ENCODE results near the gene ARFGAP3. TPM values are rescaled to one million over a fixed set of nuclear protein-coding genes. Genes with fewer than 3 reads are reported as not detected.

The ARFGAP3 gene
- total RNA-seq, 1 experiment from 2014 or later, result 16.9 TPM

GRCh38 chr22:42770941-42771647, 86.0 kb downstream of the ARFGAP3 start (continued):
- TF ChIP-seq, protein P1, sequence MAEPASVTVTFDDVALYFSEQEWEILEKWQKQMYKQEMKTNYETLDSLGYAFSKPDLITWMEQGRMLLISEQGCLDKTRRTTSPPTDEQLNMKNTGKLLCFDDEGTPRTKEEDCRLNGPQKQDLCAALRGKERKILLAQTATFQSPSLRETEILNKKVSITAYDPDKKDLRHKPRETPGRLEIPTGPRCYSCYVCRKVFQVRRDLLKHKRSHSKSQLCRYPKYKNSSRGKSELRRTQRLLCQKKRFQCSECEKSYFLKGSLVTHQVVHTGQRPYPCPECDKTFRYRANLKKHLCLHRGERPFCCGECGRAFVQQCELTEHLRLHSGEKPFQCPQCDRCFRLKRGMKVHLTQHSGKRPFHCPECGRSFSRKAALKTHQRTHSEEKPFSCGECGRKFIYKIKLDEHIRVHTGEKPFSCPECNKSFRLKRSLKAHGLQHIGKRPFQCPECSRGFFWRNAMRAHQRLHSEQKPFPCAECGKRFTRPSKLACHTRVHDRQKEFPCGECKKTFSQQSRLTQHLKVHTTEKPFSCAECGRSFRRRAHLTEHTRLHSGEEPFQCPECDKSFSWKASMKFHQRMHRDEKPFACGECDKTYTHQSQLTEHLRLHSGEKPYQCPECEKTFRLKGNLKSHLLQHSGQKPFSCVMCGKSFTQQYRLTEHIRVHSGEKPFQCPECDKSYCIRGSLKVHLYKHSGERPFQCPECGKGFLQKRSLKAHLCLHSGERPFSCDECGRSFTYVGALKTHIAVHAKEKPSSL (CRISPR knock-in tag; conservative IDR thresholded peaks at IDR 0.05), result no peak
- no peak for TF ChIP-seq SMAD4 (CRISPR knock-in tag; IDR thresholded peaks at IDR 0.05)

DNA sequence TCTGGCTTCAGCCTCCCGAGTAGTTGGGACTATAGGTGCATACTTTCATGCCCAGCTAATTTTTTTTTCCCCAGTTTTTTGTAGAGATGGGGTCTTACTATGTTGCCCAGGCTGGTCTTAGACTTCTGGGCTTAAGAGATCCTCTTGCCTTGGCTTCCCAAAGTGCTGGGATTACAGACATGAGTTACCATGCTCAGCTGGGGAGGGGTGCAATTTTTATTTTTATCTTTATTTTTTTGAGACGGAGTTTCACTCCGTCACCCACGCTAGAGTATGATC, 86.7 kb downstream of the ARFGAP3 start:
- DNase-seq (ENCODE audit: low spot score) (no peak), ATAC-seq (no peak)
- H3K4me3 Mint-ChIP-seq, result no peak overlapping the region
- peaks cover 11% of the 10 kb centered on the region for H3K4me1 Mint-ChIP-seq
- ChIA-PET POLR2A (no interaction called here), CTCF (interaction anchor here (1.2 kb wide), 1 partner anchor 49 kb away, joined by 3 read pairs; no protein-coding TSS in a partner anchor)
- no peaks in the 10 kb centered on the region for H3K9me3 Mint-ChIP-seq
- H3K27me3 Mint-ChIP-seq (ENCODE audit: low read depth), result no peaks in the 10 kb centered on the region
- H3K27ac Mint-ChIP-seq, result no peak overlapping the region
- H3K36me3 Mint-ChIP-seq, result no peaks in the 10 kb centered on the region
- no peak for TF ChIP-seq JUN (CRISPR knock-in tag; IDR thresholded peaks at IDR 0.05)
- TF ChIP-seq, protein P2, sequence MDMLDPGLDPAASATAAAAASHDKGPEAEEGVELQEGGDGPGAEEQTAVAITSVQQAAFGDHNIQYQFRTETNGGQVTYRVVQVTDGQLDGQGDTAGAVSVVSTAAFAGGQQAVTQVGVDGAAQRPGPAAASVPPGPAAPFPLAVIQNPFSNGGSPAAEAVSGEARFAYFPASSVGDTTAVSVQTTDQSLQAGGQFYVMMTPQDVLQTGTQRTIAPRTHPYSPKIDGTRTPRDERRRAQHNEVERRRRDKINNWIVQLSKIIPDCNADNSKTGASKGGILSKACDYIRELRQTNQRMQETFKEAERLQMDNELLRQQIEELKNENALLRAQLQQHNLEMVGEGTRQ (CRISPR knock-in tag; IDR thresholded peaks at IDR 0.05), result no peak
- no peak for TF ChIP-seq ZNF671 (CRISPR knock-in tag; IDR thresholded peaks at IDR 0.05)
- TF ChIP-seq MXD4 (CRISPR knock-in tag; IDR thresholded peaks at IDR 0.05; ENCODE audit: borderline replicate concordance), result no peak
- no peak for TF ChIP-seq EMX1 (CRISPR knock-in tag; IDR thresholded peaks at IDR 0.05)
- TF ChIP-seq ZNF121 (CRISPR knock-in tag; IDR thresholded peaks at IDR 0.05), result no peak
- TF ChIP-seq PREB (CRISPR knock-in tag; IDR thresholded peaks at IDR 0.05; ENCODE audit: borderline replicate concordance), result no peak
- no peak for TF ChIP-seq RORB (CRISPR knock-in tag; IDR thresholded peaks at IDR 0.05)
- TF ChIP-seq, protein P3, sequence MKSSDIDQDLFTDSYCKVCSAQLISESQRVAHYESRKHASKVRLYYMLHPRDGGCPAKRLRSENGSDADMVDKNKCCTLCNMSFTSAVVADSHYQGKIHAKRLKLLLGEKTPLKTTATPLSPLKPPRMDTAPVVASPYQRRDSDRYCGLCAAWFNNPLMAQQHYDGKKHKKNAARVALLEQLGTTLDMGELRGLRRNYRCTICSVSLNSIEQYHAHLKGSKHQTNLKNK (CRISPR knock-in tag; IDR thresholded peaks at IDR 0.05), result no peak
- TF ChIP-seq, protein P4, sequence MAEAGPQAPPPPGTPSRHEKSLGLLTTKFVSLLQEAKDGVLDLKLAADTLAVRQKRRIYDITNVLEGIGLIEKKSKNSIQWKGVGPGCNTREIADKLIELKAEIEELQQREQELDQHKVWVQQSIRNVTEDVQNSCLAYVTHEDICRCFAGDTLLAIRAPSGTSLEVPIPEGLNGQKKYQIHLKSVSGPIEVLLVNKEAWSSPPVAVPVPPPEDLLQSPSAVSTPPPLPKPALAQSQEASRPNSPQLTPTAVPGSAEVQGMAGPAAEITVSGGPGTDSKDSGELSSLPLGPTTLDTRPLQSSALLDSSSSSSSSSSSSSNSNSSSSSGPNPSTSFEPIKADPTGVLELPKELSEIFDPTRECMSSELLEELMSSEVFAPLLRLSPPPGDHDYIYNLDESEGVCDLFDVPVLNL (CRISPR knock-in tag; IDR thresholded peaks at IDR 0.05; ENCODE audit: borderline replicate concordance, low read depth), result no peak
- no peak for TF ChIP-seq FOXK1 (CRISPR knock-in tag; IDR thresholded peaks at IDR 0.05)
- TF ChIP-seq ZNF232 (CRISPR knock-in tag; IDR thresholded peaks at IDR 0.05), result no peak
- no peak for TF ChIP-seq ZNF423 (CRISPR knock-in tag; IDR thresholded peaks at IDR 0.05)
- TF ChIP-seq KAT7 (CRISPR knock-in tag; IDR thresholded peaks at IDR 0.05; ENCODE audit: borderline replicate concordance), result no peak
- no peak for TF ChIP-seq JAZF1 (CRISPR knock-in tag; IDR thresholded peaks at IDR 0.05)
- TF ChIP-seq, protein P5, sequence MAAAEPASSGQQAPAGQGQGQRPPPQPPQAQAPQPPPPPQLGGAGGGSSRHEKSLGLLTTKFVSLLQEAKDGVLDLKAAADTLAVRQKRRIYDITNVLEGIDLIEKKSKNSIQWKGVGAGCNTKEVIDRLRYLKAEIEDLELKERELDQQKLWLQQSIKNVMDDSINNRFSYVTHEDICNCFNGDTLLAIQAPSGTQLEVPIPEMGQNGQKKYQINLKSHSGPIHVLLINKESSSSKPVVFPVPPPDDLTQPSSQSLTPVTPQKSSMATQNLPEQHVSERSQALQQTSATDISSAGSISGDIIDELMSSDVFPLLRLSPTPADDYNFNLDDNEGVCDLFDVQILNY (CRISPR knock-in tag; IDR thresholded peaks at IDR 0.05), result no peak
- no peak for TF ChIP-seq GRHL2 (CRISPR knock-in tag; IDR thresholded peaks at IDR 0.05; ENCODE audit: insufficient replicate concordance, severe bottlenecking)
- TF ChIP-seq ELF4 (CRISPR knock-in tag; IDR thresholded peaks at IDR 0.05; ENCODE audit: low read depth), result no peak
- TF ChIP-seq FOXJ3 (CRISPR knock-in tag; IDR thresholded peaks at IDR 0.05; ENCODE audit: borderline replicate concordance), result no peak
- no peak for TF ChIP-seq OVOL2 (CRISPR knock-in tag; IDR thresholded peaks at IDR 0.05; ENCODE audit: borderline replicate concordance)

All from WTC11 (cell line).